SKM-1 treated with dmso at 0.1 percent for 144 hours (cell line): ENCODE data around the gene FGFR4.

Experiments
- DNase-seq: peaks from one replicate; lab custom pipeline; 2025; ENCODE audit not compliant: unreplicated experiment; lab: John Stamatoyannopoulos, UW

The FGFR4 gene

GRCh38 chr5:177084175-177084574 is 2.5 kb upstream of the FGFR4 start:
- DNase-seq, result no peak

GRCh38 chr5:177085985-177086653 is 596 bp upstream of the FGFR4 start:
- DNase-seq, result no peak

GRCh38 chr5:177087398-177088005 is 787 bp downstream of the FGFR4 start:
- no peak for DNase-seq

GRCh38 chr5:177089127-177089526 is 2.4 kb downstream of the FGFR4 start:
- no peak for DNase-seq

GRCh38 chr5:177089825-177090641 is 3.3 kb downstream of the FGFR4 start:
- DNase-seq, result no peak

- DNase-seq, result no peak
Measured at GRCh38 chr5:177090813-177091212, 4.1 kb downstream of the FGFR4 start.

GRCh38 chr5:177091232-177091631 is 4.5 kb downstream of the FGFR4 start:
- no peak for DNase-seq

- DNase-seq, result no peak
Measured at GRCh38 chr5:177092178-177093081, 5.7 kb downstream of the FGFR4 start.

- no peak for DNase-seq
Measured at GRCh38 chr5:177093082-177093712, 6.5 kb downstream of the FGFR4 start.

- no peak for DNase-seq
Measured at GRCh38 chr5:177093803-177094202, 7.1 kb downstream of the FGFR4 start.

- DNase-seq, result no peak
Measured at GRCh38 chr5:177094224-177095087, 7.7 kb downstream of the FGFR4 start.

- DNase-seq, result no peak
Measured at GRCh38 chr5:177095088-177095669, 8.5 kb downstream of the FGFR4 start.

- DNase-seq, result no peak
Measured at GRCh38 chr5:177096162-177097015, 9.7 kb downstream of the FGFR4 start.

- no peak for DNase-seq
Measured at GRCh38 chr5:177097016-177097985, 10.6 kb downstream of the FGFR4 start.

GRCh38 chr5:177098120-177098469 is 11.4 kb downstream of the FGFR4 start:
- DNase-seq, result no peak

- no peak for DNase-seq
Measured at GRCh38 chr5:177098470-177099141, 11.9 kb downstream of the FGFR4 start.
